ENCODE data around the gene FAP. TPM values are rescaled to one million over a fixed set of nuclear protein-coding genes. Genes with fewer than 3 reads are reported as not detected.

The FAP gene
- total RNA-seq, 1 experiment from 2014 or later, result not detected

GRCh38 chr2:162280654-162281053 lies 37.4 kb upstream of the FAP start:
- H3K4me1 ChIP-seq (replicated peaks; ENCODE audit: insufficient read depth), result no peaks in the 10 kb centered on the region
- DNase-seq, result no peak
- TF ChIP-seq EZH2 (IDR thresholded peaks at IDR 0.05; ENCODE audit: low read depth), result no peak
- TF ChIP-seq CTCF (conservative IDR thresholded peaks at IDR 0.05), result no peak
- CTCF ChIA-PET, result no interaction called here
- H3K27me3 ChIP-seq (ENCODE audit: insufficient read depth, low read depth), result no peaks in the 10 kb centered on the region
- no peaks in the 10 kb centered on the region for H3K79me2 ChIP-seq (ENCODE audit: low read depth)
- no peaks in the 10 kb centered on the region for H3K9me3 ChIP-seq (ENCODE audit: insufficient read depth, low read depth)
- H3K4me3 ChIP-seq, result no peak overlapping the region
- intact Hi-C loops (cut with micrococcal nuclease; ENCODE audit: unreplicated experiment), result no loop called here
- H3K9me2 ChIP-seq (ENCODE audit: insufficient read depth), result no peaks in the 10 kb centered on the region
- H3F3A ChIP-seq (ENCODE audit: insufficient read depth, low read depth), result no peaks in the 10 kb centered on the region
- no TSS peak for BruUV-seq (replicated peaks)
- H3K27ac ChIP-seq, result no peak overlapping the region
- no peak overlapping the region for H2AFZ ChIP-seq
- H3K4me2 ChIP-seq, result no peak overlapping the region
- H3K36me3 ChIP-seq (ENCODE audit: low read depth), result no peaks in the 10 kb centered on the region
- POLR2A ChIA-PET (ENCODE audit: unreplicated experiment), result no interaction called here
- no peaks in the 10 kb centered on the region for H4K20me1 ChIP-seq (ENCODE audit: insufficient read depth)

GRCh38 chr2:162277381-162277780 lies 34.1 kb upstream of the FAP start:
- no TSS peak for BruUV-seq (replicated peaks)
- DNase-seq, result no peak
- intact Hi-C loops (cut with micrococcal nuclease; ENCODE audit: unreplicated experiment), result no loop called here
- Histone ChIP-seq H3K4me3 (no peak overlapping the region), H3K36me3 (ENCODE audit: low read depth) (no peaks in the 10 kb centered on the region), H3K4me1 (replicated peaks; ENCODE audit: insufficient read depth) (no peaks in the 10 kb centered on the region), H3K4me2 (no peak overlapping the region), H3K27ac (no peak overlapping the region), H2AFZ (no peak overlapping the region), H3K79me2 (ENCODE audit: low read depth) (no peaks in the 10 kb centered on the region), H3K9me2 (ENCODE audit: insufficient read depth) (no peaks in the 10 kb centered on the region), H3F3A (ENCODE audit: insufficient read depth, low read depth) (no peaks in the 10 kb centered on the region), H3K27me3 (ENCODE audit: insufficient read depth, low read depth) (no peaks in the 10 kb centered on the region), H4K20me1 (ENCODE audit: insufficient read depth) (no peaks in the 10 kb centered on the region), H3K9me3 (ENCODE audit: insufficient read depth, low read depth) (no peaks in the 10 kb centered on the region)
- POLR2A ChIA-PET (ENCODE audit: unreplicated experiment), result no interaction called here
- TF ChIP-seq CTCF (conservative IDR thresholded peaks at IDR 0.05) (no peak), EZH2 (IDR thresholded peaks at IDR 0.05; ENCODE audit: low read depth) (no peak)
- CTCF ChIA-PET, result no interaction called here

GRCh38 chr2:162267996-162268395 lies 24.8 kb upstream of the FAP start:
- H3K4me2 ChIP-seq, result no peak overlapping the region
- no peak for DNase-seq
- no peaks in the 10 kb centered on the region for H3K9me2 ChIP-seq (ENCODE audit: insufficient read depth)
- no peaks in the 10 kb centered on the region for H4K20me1 ChIP-seq (ENCODE audit: insufficient read depth)
- H3F3A ChIP-seq (ENCODE audit: insufficient read depth, low read depth), result no peaks in the 10 kb centered on the region
- H3K27me3 ChIP-seq (ENCODE audit: insufficient read depth, low read depth), result no peaks in the 10 kb centered on the region
- BruUV-seq (replicated peaks), result no TSS peak
- H3K79me2 ChIP-seq (ENCODE audit: low read depth), result no peaks in the 10 kb centered on the region
- no peak overlapping the region for H3K27ac ChIP-seq
- ChIA-PET POLR2A (ENCODE audit: unreplicated experiment) (no interaction called here), CTCF (no interaction called here)
- H3K9me3 ChIP-seq (ENCODE audit: insufficient read depth, low read depth), result no peaks in the 10 kb centered on the region
- no peak overlapping the region for H2AFZ ChIP-seq
- H3K4me1 ChIP-seq (replicated peaks; ENCODE audit: insufficient read depth), result no peaks in the 10 kb centered on the region
- H3K4me3 ChIP-seq, result no peak overlapping the region
- intact Hi-C loops (cut with micrococcal nuclease; ENCODE audit: unreplicated experiment), result no loop called here
- TF ChIP-seq CTCF (conservative IDR thresholded peaks at IDR 0.05) (no peak), EZH2 (IDR thresholded peaks at IDR 0.05; ENCODE audit: low read depth) (no peak)
- no peaks in the 10 kb centered on the region for H3K36me3 ChIP-seq (ENCODE audit: low read depth)

All from PC-9 (cell line).